HCT116 (cell line): ENCODE data around the gene BCHE. TPM values are rescaled to one million over a fixed set of nuclear protein-coding genes. Genes with fewer than 3 reads are reported as not detected.
A peak's percentile ranks its signal among the peaks of the same experiment; 100 is the strongest.

Source experiments
- ATAC-seq: fragments of 200-7000 bp; cut with Tn5 transposase; 2 replicates; pipeline ENCODE4 v1.9.1; 2020; ENCODE audit warnings: mild to moderate bottlenecking, moderate library complexity
- BruUV-seq: library from RNA; stranded (reverse); fragments of 400-500 nt; replicated peaks from 2 replicates; lab custom pipeline; 2021; lab: Mats Ljungman, UMichigan
- CTCF ChIA-PET: fragments of 300-600 bp; sonication (Branson Sonifier 250); formaldehyde crosslinking; loops from one replicate; lab custom pipeline; 2021; ENCODE audit warnings: antibody characterized with exemption; lab: Charles Lee
- POLR2A ChIA-PET: fragments of 300-600, 350-600 bp; sonication (Branson Sonifier 250); formaldehyde crosslinking; loops from one replicate; lab custom pipeline; 2021; ENCODE audit warnings: antibody characterized with exemption; lab: Charles Lee
- RAD21 ChIA-PET, 2 experiments: fragments of 300-600 bp; sonication (Branson Sonifier 250); formaldehyde crosslinking; loops; one replicate each; lab custom pipeline; 2023; ENCODE audit warnings: low total read pairs in 2 of 2; ENCODE audit not compliant: uncharacterized antibody in 2 of 2, unreplicated experiment in 2 of 2, low non-redundant PET in 1 of 2; lab: Charles Lee
- DNase-seq: peaks from one replicate; pipeline ENCODE4 v3.0.0-alpha.2; 2010; ENCODE audit warnings: low read depth, low spot score
- H2AFZ ChIP-seq: fragments of 200-600 bp; shearing (Covaris generic), sonication (generic); 2 replicates; pipeline ENCODE4 v1.6.1; 2017; ENCODE audit warnings: low read depth, mixed run types, mixed read lengths, antibody characterized with exemption, low read length; ENCODE audit not compliant: poor library complexity, severe bottlenecking
- H3K27ac ChIP-seq: 2 replicates; pipeline ENCODE4 v1.5.1; 2012; ENCODE audit warnings: low read depth, low read length
- H3K27me3 ChIP-seq: fragments of 200-600 bp; sonication (generic); 2 replicates; pipeline ENCODE4 v1.6.1; 2016; ENCODE audit warnings: mixed run types, low read length, mixed read lengths; ENCODE audit not compliant: insufficient read depth
- H3K36me3 ChIP-seq, 2 experiments: fragments of 200-500 bp in 1 of 2; fragments of 200-600 bp in 1 of 2; sonication (Bioruptor generic) in 1 of 2; sonication (generic) in 1 of 2; 2 replicates each; pipeline versions ENCODE4 v1.5.1 to v1.6.1; 2014 to 2016; ENCODE audit warnings: low read length in 2 of 2, inconsistent platforms in 1 of 2, mixed read lengths in 1 of 2, mixed run types in 1 of 2; ENCODE audit not compliant: insufficient read depth in 2 of 2, control insufficient read depth in 1 of 2
- H3K4me1 ChIP-seq, 2 experiments: fragments of 200-600 bp in 1 of 2; sonication (generic) in 1 of 2; 2 replicates each; pipeline versions ENCODE4 v1.5.1 to v1.6.1; 2012 to 2017; ENCODE audit warnings: low read length in 2 of 2, inconsistent platforms in 1 of 2, mild to moderate bottlenecking in 1 of 2, mixed read lengths in 1 of 2, mixed run types in 1 of 2, moderate library complexity in 1 of 2; ENCODE audit not compliant: insufficient read depth in 2 of 2, control insufficient read depth in 1 of 2
- H3K4me2 ChIP-seq: fragments of 200-600 bp; sonication (generic); 2 replicates; pipeline ENCODE4 v1.6.1; 2017; ENCODE audit warnings: mixed run types, low read length, mixed read lengths
- H3K4me3 ChIP-seq, 2 experiments: fragments of 200-600 bp in 1 of 2; sonication (generic) in 1 of 2; replicated peaks in 1 of 2; 2 replicates each; pipeline ENCODE4 v1.5.1; 2011 to 2016; ENCODE audit warnings: low read length in 2 of 2, control low read depth in 1 of 2, low read depth in 1 of 2, mild to moderate bottlenecking in 1 of 2, mixed read lengths in 1 of 2, mixed run types in 1 of 2
- H3K79me2 ChIP-seq: fragments of 200-600 bp; sonication (generic); 2 replicates; pipeline ENCODE4 v1.6.1; 2017; ENCODE audit warnings: mild to moderate bottlenecking, mixed run types, low read length, moderate library complexity, mixed read lengths; ENCODE audit not compliant: insufficient read depth
- H3K9ac ChIP-seq: fragments of 200-600 bp; sonication (generic); 2 replicates; pipeline ENCODE4 v1.6.1; 2016; ENCODE audit warnings: low read length, mixed read lengths
- H3K9me2 ChIP-seq: fragments of 200-600 bp; sonication (generic), shearing (Covaris generic); 2 replicates; pipeline ENCODE4 v1.6.1; 2017; ENCODE audit warnings: mixed run types, mild to moderate bottlenecking, moderate library complexity; ENCODE audit not compliant: insufficient read depth
- H3K9me3 ChIP-seq, 2 experiments: fragments of 200-500 bp in 1 of 2; fragments of 200-600 bp in 1 of 2; sonication (Bioruptor generic) in 1 of 2; sonication (generic) in 1 of 2; 2 replicates each; pipeline ENCODE4 v1.6.1; 2014 to 2017; ENCODE audit warnings: low read length in 2 of 2, mixed read lengths in 2 of 2, inconsistent platforms in 1 of 2, low read depth in 1 of 2, mild to moderate bottlenecking in 1 of 2, mixed run types in 1 of 2, moderate library complexity in 1 of 2; ENCODE audit not compliant: control insufficient read depth in 1 of 2, insufficient read depth in 1 of 2
- H4K20me1 ChIP-seq: fragments of 200-600 bp; sonication (generic), shearing (Covaris generic); 2 replicates; pipeline ENCODE4 v1.6.1; 2017; ENCODE audit warnings: mixed run types, mild to moderate bottlenecking, moderate library complexity; ENCODE audit not compliant: insufficient read depth
- FOSL1 ChIP-seq: IDR thresholded peaks from 2 replicates; pipeline ENCODE4 v1.6.1; 2012; ENCODE audit warnings: low read depth
- POLR2AphosphoS5 ChIP-seq: IDR thresholded peaks from 2 replicates; pipeline ENCODE4 v1.6.1; 2011; ENCODE audit warnings: mild to moderate bottlenecking, low read depth, low read length, moderate library complexity
- RAD21 ChIP-seq: IDR thresholded peaks from 2 replicates; pipeline ENCODE4 v1.6.1; 2012; ENCODE audit warnings: low read depth, mild to moderate bottlenecking
- ZFX ChIP-seq: fragments of 450-650 bp; IDR thresholded peaks from 2 replicates; pipeline ENCODE4 v1.6.1; 2017
- intact Hi-C: fragments of 100-400 bp; cut with micrococcal nuclease; formaldehyde crosslinking; loops from 2 replicates; pipeline ENCODE4 v1.10.0; 2022
- total RNA-seq: library from RNA; stranded (reverse); gene quantifications from one replicate; pipeline ENCODE4 v1.2.1, GENCODE V29; 2021; ENCODE audit not compliant: unreplicated experiment
- TF ChIP-seq, protein P1 (sequence below), 3 experiments: fragments of 200-600 bp in 1 of 3; sonication (generic) in 1 of 3; IDR thresholded peaks in 2 of 3; conservative IDR thresholded peaks in 1 of 3; 2 replicates each; pipeline ENCODE4 v1.5.1; 2012 to 2017; ENCODE audit warnings: low read depth in 2 of 3, low read length in 2 of 3, antibody characterized with exemption in 1 of 3, borderline replicate concordance in 1 of 3, control low read depth in 1 of 3, mild to moderate bottlenecking in 1 of 3, mixed read lengths in 1 of 3, mixed run types in 1 of 3, moderate library complexity in 1 of 3; ENCODE audit not compliant: insufficient read depth in 1 of 3
- TF ChIP-seq, protein P2 (sequence below): IDR thresholded peaks from 2 replicates; pipeline ENCODE4 v1.6.1; 2012; ENCODE audit warnings: low read depth
- TF ChIP-seq, protein P3 (sequence below): IDR thresholded peaks from 2 replicates; pipeline ENCODE4 v1.6.1; 2012
- TF ChIP-seq, protein P4 (sequence below): IDR thresholded peaks from 2 replicates; pipeline ENCODE4 v1.6.1; 2011; ENCODE audit warnings: mild to moderate bottlenecking, low read length, moderate library complexity; ENCODE audit not compliant: insufficient replicate concordance; ENCODE audit errors: extremely low read depth

The BCHE gene
- total RNA-seq, 1 experiment from 2014 or later = not detected

DNA sequence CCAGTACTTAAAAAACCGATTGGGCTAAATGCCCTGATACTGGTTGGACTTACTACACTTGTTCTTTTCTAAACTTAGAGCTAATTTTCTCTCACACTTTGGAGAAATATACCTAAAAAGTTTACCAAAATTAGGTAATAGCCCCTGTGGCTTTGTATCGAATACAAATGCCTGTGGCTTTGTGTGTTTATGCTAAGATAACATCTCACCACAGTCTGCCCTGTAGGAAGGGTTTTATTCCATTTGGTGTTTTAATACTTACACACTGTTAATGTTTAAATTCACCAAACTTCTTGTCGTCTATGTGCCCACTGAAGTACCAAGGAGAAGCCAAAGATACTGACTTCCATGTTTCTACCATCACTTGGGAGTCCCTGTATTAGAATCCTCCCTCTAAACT is 66.4 kb downstream of the BCHE start:
- H3K4me3 ChIP-seq = no peak overlapping the region
- no peaks in the 10 kb centered on the region for H4K20me1 ChIP-seq
- DNase-seq = no peak
- H2AFZ ChIP-seq = peak overlapping the region; percentile 45
- no peak overlapping the region for H3K4me2 ChIP-seq
- no peaks in the 10 kb centered on the region for H3K4me1 ChIP-seq
- no peaks in the 10 kb centered on the region for H3K79me2 ChIP-seq
- no TSS peak for BruUV-seq
- ChIA-PET CTCF (no interaction called here), RAD21 (no interaction called here), POLR2A (no interaction called here)
- H3K9me3 ChIP-seq = no peaks in the 10 kb centered on the region
- intact Hi-C loops = no loop called here
- no peak overlapping the region for H3K9ac ChIP-seq
- no peaks in the 10 kb centered on the region; the same call in 1 of the 2 replicates for H3K9me2 ChIP-seq
- H3K36me3 ChIP-seq = no peaks in the 10 kb centered on the region
- ATAC-seq = no peak
- no peak overlapping the region for H3K27ac ChIP-seq
- TF ChIP-seq, protein P1, sequence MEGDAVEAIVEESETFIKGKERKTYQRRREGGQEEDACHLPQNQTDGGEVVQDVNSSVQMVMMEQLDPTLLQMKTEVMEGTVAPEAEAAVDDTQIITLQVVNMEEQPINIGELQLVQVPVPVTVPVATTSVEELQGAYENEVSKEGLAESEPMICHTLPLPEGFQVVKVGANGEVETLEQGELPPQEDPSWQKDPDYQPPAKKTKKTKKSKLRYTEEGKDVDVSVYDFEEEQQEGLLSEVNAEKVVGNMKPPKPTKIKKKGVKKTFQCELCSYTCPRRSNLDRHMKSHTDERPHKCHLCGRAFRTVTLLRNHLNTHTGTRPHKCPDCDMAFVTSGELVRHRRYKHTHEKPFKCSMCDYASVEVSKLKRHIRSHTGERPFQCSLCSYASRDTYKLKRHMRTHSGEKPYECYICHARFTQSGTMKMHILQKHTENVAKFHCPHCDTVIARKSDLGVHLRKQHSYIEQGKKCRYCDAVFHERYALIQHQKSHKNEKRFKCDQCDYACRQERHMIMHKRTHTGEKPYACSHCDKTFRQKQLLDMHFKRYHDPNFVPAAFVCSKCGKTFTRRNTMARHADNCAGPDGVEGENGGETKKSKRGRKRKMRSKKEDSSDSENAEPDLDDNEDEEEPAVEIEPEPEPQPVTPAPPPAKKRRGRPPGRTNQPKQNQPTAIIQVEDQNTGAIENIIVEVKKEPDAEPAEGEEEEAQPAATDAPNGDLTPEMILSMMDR (IDR thresholded peaks at IDR 0.05 in 2 of 3, conservative IDR thresholded peaks at IDR 0.05 in 1 of 3; ENCODE audit: borderline replicate concordance in 1 of 3, insufficient read depth in 1 of 3, low read depth in 2 of 3, low read length in 2 of 3) = no peak
- TF ChIP-seq POLR2AphosphoS5 (no peak), RAD21 (no peak), FOSL1 (no peak), ZFX (no peak)
- TF ChIP-seq, protein P2, sequence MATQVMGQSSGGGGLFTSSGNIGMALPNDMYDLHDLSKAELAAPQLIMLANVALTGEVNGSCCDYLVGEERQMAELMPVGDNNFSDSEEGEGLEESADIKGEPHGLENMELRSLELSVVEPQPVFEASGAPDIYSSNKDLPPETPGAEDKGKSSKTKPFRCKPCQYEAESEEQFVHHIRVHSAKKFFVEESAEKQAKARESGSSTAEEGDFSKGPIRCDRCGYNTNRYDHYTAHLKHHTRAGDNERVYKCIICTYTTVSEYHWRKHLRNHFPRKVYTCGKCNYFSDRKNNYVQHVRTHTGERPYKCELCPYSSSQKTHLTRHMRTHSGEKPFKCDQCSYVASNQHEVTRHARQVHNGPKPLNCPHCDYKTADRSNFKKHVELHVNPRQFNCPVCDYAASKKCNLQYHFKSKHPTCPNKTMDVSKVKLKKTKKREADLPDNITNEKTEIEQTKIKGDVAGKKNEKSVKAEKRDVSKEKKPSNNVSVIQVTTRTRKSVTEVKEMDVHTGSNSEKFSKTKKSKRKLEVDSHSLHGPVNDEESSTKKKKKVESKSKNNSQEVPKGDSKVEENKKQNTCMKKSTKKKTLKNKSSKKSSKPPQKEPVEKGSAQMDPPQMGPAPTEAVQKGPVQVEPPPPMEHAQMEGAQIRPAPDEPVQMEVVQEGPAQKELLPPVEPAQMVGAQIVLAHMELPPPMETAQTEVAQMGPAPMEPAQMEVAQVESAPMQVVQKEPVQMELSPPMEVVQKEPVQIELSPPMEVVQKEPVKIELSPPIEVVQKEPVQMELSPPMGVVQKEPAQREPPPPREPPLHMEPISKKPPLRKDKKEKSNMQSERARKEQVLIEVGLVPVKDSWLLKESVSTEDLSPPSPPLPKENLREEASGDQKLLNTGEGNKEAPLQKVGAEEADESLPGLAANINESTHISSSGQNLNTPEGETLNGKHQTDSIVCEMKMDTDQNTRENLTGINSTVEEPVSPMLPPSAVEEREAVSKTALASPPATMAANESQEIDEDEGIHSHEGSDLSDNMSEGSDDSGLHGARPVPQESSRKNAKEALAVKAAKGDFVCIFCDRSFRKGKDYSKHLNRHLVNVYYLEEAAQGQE = no peak
- TF ChIP-seq, protein P3, sequence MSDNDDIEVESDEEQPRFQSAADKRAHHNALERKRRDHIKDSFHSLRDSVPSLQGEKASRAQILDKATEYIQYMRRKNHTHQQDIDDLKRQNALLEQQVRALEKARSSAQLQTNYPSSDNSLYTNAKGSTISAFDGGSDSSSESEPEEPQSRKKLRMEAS = no peak
- TF ChIP-seq, protein P4, sequence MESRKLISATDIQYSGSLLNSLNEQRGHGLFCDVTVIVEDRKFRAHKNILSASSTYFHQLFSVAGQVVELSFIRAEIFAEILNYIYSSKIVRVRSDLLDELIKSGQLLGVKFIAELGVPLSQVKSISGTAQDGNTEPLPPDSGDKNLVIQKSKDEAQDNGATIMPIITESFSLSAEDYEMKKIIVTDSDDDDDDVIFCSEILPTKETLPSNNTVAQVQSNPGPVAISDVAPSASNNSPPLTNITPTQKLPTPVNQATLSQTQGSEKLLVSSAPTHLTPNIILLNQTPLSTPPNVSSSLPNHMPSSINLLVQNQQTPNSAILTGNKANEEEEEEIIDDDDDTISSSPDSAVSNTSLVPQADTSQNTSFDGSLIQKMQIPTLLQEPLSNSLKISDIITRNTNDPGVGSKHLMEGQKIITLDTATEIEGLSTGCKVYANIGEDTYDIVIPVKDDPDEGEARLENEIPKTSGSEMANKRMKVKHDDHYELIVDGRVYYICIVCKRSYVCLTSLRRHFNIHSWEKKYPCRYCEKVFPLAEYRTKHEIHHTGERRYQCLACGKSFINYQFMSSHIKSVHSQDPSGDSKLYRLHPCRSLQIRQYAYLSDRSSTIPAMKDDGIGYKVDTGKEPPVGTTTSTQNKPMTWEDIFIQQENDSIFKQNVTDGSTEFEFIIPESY = no peak
- H3K27me3 ChIP-seq = no peaks in the 10 kb centered on the region
